ENCODE results near the gene KRTAP3-1. TPM values are rescaled to one million over a fixed set of nuclear protein-coding genes. Genes with fewer than 3 reads are reported as not detected.

KRTAP3-1 gene
- total RNA-seq, 4 donors from 2014 or later = 5.6 to 95.2 (median 15.5) TPM; not detected in 1

GRCh38 chr17:41018541-41018940 is 9.6 kb upstream of the KRTAP3-1 start:
- Histone ChIP-seq H3K36me3 (no peaks in the 10 kb centered on the region), H3K4me1 (no peaks in the 10 kb centered on the region), H3K9me3 (no peaks in the 10 kb centered on the region), H3K27me3 (no peaks in the 10 kb centered on the region), H3K27ac (no peak overlapping the region), H3K4me3 (no peak overlapping the region)
- DNase-seq (ENCODE audit: low spot score in 2 of 2) = no peak
- WGBS = 65% methylated on average over 3 of the region's 3 CpGs
- no peak for TF ChIP-seq POLR2AphosphoS5 (IDR thresholded peaks at IDR 0.05)
- TF ChIP-seq EP300 (IDR thresholded peaks at IDR 0.05) = no peak
- no peak for TF ChIP-seq POLR2A (IDR thresholded peaks at IDR 0.05)
- TF ChIP-seq, protein P1, sequence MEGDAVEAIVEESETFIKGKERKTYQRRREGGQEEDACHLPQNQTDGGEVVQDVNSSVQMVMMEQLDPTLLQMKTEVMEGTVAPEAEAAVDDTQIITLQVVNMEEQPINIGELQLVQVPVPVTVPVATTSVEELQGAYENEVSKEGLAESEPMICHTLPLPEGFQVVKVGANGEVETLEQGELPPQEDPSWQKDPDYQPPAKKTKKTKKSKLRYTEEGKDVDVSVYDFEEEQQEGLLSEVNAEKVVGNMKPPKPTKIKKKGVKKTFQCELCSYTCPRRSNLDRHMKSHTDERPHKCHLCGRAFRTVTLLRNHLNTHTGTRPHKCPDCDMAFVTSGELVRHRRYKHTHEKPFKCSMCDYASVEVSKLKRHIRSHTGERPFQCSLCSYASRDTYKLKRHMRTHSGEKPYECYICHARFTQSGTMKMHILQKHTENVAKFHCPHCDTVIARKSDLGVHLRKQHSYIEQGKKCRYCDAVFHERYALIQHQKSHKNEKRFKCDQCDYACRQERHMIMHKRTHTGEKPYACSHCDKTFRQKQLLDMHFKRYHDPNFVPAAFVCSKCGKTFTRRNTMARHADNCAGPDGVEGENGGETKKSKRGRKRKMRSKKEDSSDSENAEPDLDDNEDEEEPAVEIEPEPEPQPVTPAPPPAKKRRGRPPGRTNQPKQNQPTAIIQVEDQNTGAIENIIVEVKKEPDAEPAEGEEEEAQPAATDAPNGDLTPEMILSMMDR (IDR thresholded peaks at IDR 0.05) = no peak

DNA sequence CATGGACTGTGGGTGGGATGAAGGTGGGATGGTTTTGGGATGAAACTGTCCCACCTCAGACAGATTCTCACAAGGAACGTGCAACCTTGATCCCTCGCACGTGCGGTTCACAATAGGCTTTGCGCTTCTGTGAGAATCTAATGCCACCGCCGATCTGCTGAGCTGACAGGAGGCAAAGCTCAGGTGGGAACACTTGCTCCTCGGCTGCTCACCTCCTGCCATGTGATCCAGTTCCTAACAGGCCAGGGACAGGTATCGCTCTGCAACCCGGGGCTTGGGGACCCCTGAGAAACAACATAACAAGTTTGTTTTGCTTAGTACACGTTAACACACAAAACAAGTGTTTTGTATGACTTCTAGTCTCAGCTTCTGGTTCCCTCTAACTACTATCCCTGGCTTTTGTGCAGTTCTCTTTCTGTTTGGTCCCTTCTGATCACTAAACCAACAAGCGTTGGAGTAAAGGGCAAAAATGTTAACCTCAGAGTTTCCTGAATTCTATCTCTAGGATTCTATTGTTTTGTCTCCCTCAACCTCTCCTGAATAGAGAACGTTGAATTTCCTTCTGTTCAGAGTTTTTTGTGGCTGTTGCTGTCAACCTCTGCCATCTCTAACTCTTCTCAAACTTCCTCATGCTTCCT is 7.8 kb upstream of the KRTAP3-1 start:
- Histone ChIP-seq H3K27ac (no peak overlapping the region), H3K4me3 (no peak overlapping the region), H3K27me3 (no peaks in the 10 kb centered on the region), H3K9me3 (no peaks in the 10 kb centered on the region), H3K4me1 (no peaks in the 10 kb centered on the region), H3K36me3 (no peaks in the 10 kb centered on the region)
- TF ChIP-seq, protein P1 (IDR thresholded peaks at IDR 0.05) = no peak
- 87% methylated on average over 12 of the region's 13 CpGs for WGBS
- DNase-seq (ENCODE audit: low spot score in 2 of 2) = no peak

- Histone ChIP-seq H3K4me3 (no peak overlapping the region), H3K27ac (no peak overlapping the region), H3K27me3 (no peaks in the 10 kb centered on the region), H3K36me3 (no peaks in the 10 kb centered on the region), H3K4me1 (no peaks in the 10 kb centered on the region), H3K9me3 (no peaks in the 10 kb centered on the region)
- WGBS = 79% methylated on average over 7 of the region's 7 CpGs
- DNase-seq (ENCODE audit: low spot score in 2 of 2) = no peak
- TF ChIP-seq POLR2A (IDR thresholded peaks at IDR 0.05) (no peak), EP300 (IDR thresholded peaks at IDR 0.05) (no peak), POLR2AphosphoS5 (IDR thresholded peaks at IDR 0.05) (no peak)
- TF ChIP-seq, protein P1 (IDR thresholded peaks at IDR 0.05) = no peak
Observed at GRCh38 chr17:41015454-41015853, 6.5 kb upstream of the KRTAP3-1 start.

GRCh38 chr17:41013606-41014005 is 4.7 kb upstream of the KRTAP3-1 start:
- TF ChIP-seq POLR2AphosphoS5 (IDR thresholded peaks at IDR 0.05) (no peak), EP300 (IDR thresholded peaks at IDR 0.05) (no peak), POLR2A (IDR thresholded peaks at IDR 0.05) (no peak)
- TF ChIP-seq, protein P1 (IDR thresholded peaks at IDR 0.05) = no peak
- H3K27me3 ChIP-seq = no peaks in the 10 kb centered on the region
- 4% methylated on average over 1 of the region's 1 CpG for WGBS
- H3K36me3 ChIP-seq = no peaks in the 10 kb centered on the region
- H3K4me1 ChIP-seq = no peaks in the 10 kb centered on the region
- no peaks in the 10 kb centered on the region for H3K9me3 ChIP-seq
- H3K27ac ChIP-seq = no peak overlapping the region
- no peak overlapping the region for H3K4me3 ChIP-seq
- DNase-seq (ENCODE audit: low spot score in 2 of 2) = no peak

DNA sequence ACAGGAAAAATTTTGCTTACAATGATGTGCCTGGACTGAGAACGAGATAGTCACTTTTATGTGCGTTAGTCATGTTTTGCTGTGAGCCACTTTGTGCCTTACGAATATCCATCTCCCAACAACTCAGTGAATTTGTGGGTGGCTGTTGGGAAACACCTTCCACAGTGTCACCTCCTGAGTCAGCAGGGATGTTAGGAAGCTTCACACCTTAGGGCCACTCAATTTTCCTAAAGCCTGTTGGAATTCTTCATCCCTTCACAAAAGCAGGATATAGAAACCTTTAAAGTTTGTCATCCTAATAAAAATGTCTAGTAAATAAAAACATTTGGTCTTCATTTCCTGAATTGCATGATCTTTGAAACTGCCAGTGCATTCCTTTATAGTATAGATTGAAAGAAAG is 4.3 kb upstream of the KRTAP3-1 start:
- no peak for TF ChIP-seq POLR2A (IDR thresholded peaks at IDR 0.05)
- Histone ChIP-seq H3K27me3 (no peaks in the 10 kb centered on the region), H3K36me3 (no peaks in the 10 kb centered on the region), H3K9me3 (no peaks in the 10 kb centered on the region), H3K4me3 (no peak overlapping the region), H3K27ac (no peak overlapping the region), H3K4me1 (no peaks in the 10 kb centered on the region)
- 81% methylated on average over 3 of the region's 3 CpGs for WGBS
- no peak for DNase-seq (ENCODE audit: low spot score in 2 of 2)

All from suprapubic skin (tissue), 4 donors.